K562 (cell line): Measurements from ENCODE around the gene RIOX2. TPM values are rescaled to one million over a fixed set of nuclear protein-coding genes. Genes with fewer than 3 reads are reported as not detected.

Experiments
- ATAC-seq: fragments of 200-7000 bp; cut with Tn5 transposase; 3 replicates; pipeline ENCODE4 v1.9.1; 2020; ENCODE audit warnings: moderate library complexity
- BruUV-seq: library from RNA; stranded (reverse); fragments of 400-500 nt; replicated peaks from 2 replicates; lab custom pipeline; 2021; lab: Mats Ljungman, UMichigan
- CTCF ChIA-PET: fragments of 300-600 bp; formaldehyde crosslinking; extraction: SDS; loops from one replicate; lab custom pipeline; 2021; ENCODE audit warnings: low intra/inter-chr PET ratio; lab: Yijun Ruan, JAX
- POLR2A ChIA-PET: fragments of 300-600, 350-650 bp; sonication (Branson Sonifier 250); formaldehyde crosslinking; extraction: SDS; loops from one replicate; lab custom pipeline; 2021; ENCODE audit warnings: antibody characterized with exemption, inconsistent platforms; lab: Yijun Ruan, JAX
- DNase-seq, 4 experiments: peaks; one replicate each; pipeline versions ENCODE4 v3.0.0 to v3.0.0-alpha.2; 2011 to 2018; ENCODE audit warnings: low spot score in 3 of 4, mixed read lengths in 3 of 4; ENCODE audit errors: extremely low read depth in 1 of 4
- FAIRE-seq: peaks from 2 replicates; lab custom pipeline; 2011; peaks lifted over from hg19 to GRCh38; lab: Jason Lieb, UNC
- H2AFZ ChIP-seq: 2 replicates; pipeline ENCODE4 v1.6.0; 2011; ENCODE audit warnings: low read depth, low read length, control low read depth, inconsistent platforms
- H3K27ac ChIP-seq: fragments of 200-600 bp; 3 replicates; pipeline ENCODE4 v1.8.0; 2011; ENCODE audit warnings: low read depth, mild to moderate bottlenecking, control low read depth, inconsistent platforms, low read length, moderate library complexity, mixed read lengths; ENCODE audit errors: extremely low read depth
- H3K27me3 ChIP-seq, 2 experiments: fragments of 300-600 bp in 1 of 2; 2 replicates in 1 of 2; 3 replicates in 1 of 2; pipeline versions ENCODE4 v1.6.0 to v1.8.0; 2011; ENCODE audit warnings: inconsistent platforms in 2 of 2, low read length in 2 of 2, mild to moderate bottlenecking in 1 of 2, mixed read lengths in 1 of 2, moderate library complexity in 1 of 2; ENCODE audit not compliant: control insufficient read depth in 2 of 2, insufficient read depth in 2 of 2
- H3K36me3 ChIP-seq: fragments of 300-600 bp; 3 replicates; pipeline ENCODE4 v1.8.0; 2011; ENCODE audit warnings: mild to moderate bottlenecking, low read length, inconsistent platforms; ENCODE audit not compliant: control insufficient read depth, insufficient read depth
- H3K4me1 ChIP-seq, 2 experiments: fragments of 200-600 bp in 1 of 2; replicated peaks in 1 of 2; 2 replicates in 1 of 2; 3 replicates in 1 of 2; pipeline versions ENCODE4 v1.5.1 to v1.8.0; 2011; ENCODE audit warnings: inconsistent platforms in 2 of 2, low read length in 2 of 2, mild to moderate bottlenecking in 1 of 2, mixed read lengths in 1 of 2, moderate library complexity in 1 of 2; ENCODE audit not compliant: control insufficient read depth in 2 of 2, insufficient read depth in 2 of 2
- H3K4me2 ChIP-seq: 2 replicates; pipeline ENCODE4 v1.6.1; 2011; ENCODE audit warnings: low read length, control low read depth, inconsistent platforms, mixed read lengths; ENCODE audit not compliant: insufficient read depth
- H3K4me3 ChIP-seq: fragments of 200-600 bp; sonication (generic), shearing (Covaris generic); 2 replicates; pipeline ENCODE4 v1.5.1; 2016; ENCODE audit warnings: control low read depth, inconsistent platforms
- H3K79me2 ChIP-seq: fragments of 200-600 bp; 3 replicates; pipeline ENCODE4 v1.8.0; 2011; ENCODE audit warnings: low read length, inconsistent platforms; ENCODE audit not compliant: control insufficient read depth, insufficient read depth
- H3K9ac ChIP-seq, 2 experiments: 2 replicates each; pipeline versions ENCODE4 v1.6.0 to v1.6.1; 2011; ENCODE audit warnings: low read depth in 2 of 2, low read length in 2 of 2, control low read depth in 1 of 2, inconsistent platforms in 1 of 2, mild to moderate bottlenecking in 1 of 2, mixed read lengths in 1 of 2; ENCODE audit not compliant: insufficient read depth in 1 of 2
- H3K9me1 ChIP-seq: one replicate; pipeline ENCODE4 v1.6.0; 2011; ENCODE audit warnings: inconsistent platforms, mild to moderate bottlenecking, low read length, moderate library complexity; ENCODE audit not compliant: control insufficient read depth, insufficient read depth
- H3K9me3 ChIP-seq: replicated peaks from 2 replicates; pipeline ENCODE4 v1.5.1; 2011; ENCODE audit warnings: low read depth, low read length, inconsistent platforms; ENCODE audit not compliant: control insufficient read depth, insufficient read depth
- H4K20me1 ChIP-seq: replicated peaks from 2 replicates; pipeline ENCODE4 v1.6.1; 2011; ENCODE audit warnings: low read length, inconsistent platforms, mixed read lengths; ENCODE audit not compliant: control insufficient read depth, insufficient read depth
- CTBP1 ChIP-seq: fragments of 450-650 bp; IDR thresholded peaks from 2 replicates; pipeline ENCODE4 v1.6.1; 2016; ENCODE audit warnings: borderline replicate concordance
- NONO ChIP-seq, 2 experiments: fragments of 200-400 bp in 1 of 2; fragments of 450-650 bp in 1 of 2; formaldehyde crosslinking in 1 of 2; IDR thresholded peaks; 2 replicates each; pipeline ENCODE4 v1.6.1; 2017; ENCODE audit warnings: low read depth in 2 of 2, mild to moderate bottlenecking in 2 of 2, moderate library complexity in 2 of 2, low read length in 1 of 2
- SNIP1 ChIP-seq: fragments of 450-650 bp; IDR thresholded peaks from 2 replicates; pipeline ENCODE4 v1.7.1; 2017; ENCODE audit warnings: low read depth, mild to moderate bottlenecking
- ZKSCAN1 ChIP-seq: fragments of 150-350 bp; IDR thresholded peaks from 2 replicates; pipeline ENCODE4 v1.6.1; 2016; ENCODE audit warnings: low read depth, low read length
- ZNF398 ChIP-seq: fragments of 250-450 bp; sonication (Bioruptor Pico); IDR thresholded peaks from 2 replicates; pipeline ENCODE4 v1.8.0; 2021; ENCODE audit warnings: moderate library complexity, mild to moderate bottlenecking, inconsistent platforms
- ZNF407 ChIP-seq: fragments of 450-650 bp; IDR thresholded peaks from 2 replicates; pipeline ENCODE4 v1.6.1; 2016; ENCODE audit warnings: low read depth
- ZNF444 ChIP-seq: fragments of 250-450 bp; sonication (Bioruptor Pico); IDR thresholded peaks from 2 replicates; pipeline ENCODE4 v1.4.0; 2020; ENCODE audit warnings: mild to moderate bottlenecking, moderate library complexity
- in situ Hi-C: fragments of 300-500 bp; cut with MboI; formaldehyde crosslinking; loops from 4 replicates; pipeline ENCODE4 v1.15.0; 2018; ENCODE audit warnings: inconsistent platforms, mixed read lengths
- intact Hi-C: fragments of 100-400 bp; cut with micrococcal nuclease; formaldehyde crosslinking; loops from 2 replicates; pipeline ENCODE4 v1.14.2; 2022
- polyA plus RNA-seq, 8 experiments: library from polyadenylated mRNA; depleted of rRNA in 4 of 8; stranded (reverse) in 5 of 8; unstranded in 3 of 8; fragments of >200 nt; fragmentation: Nextera tagmentation in 2 of 8; fragmentation: Illumina TruSeq in 1 of 8; extraction: Ambion mirVana in 2 of 8; extraction: Trizol in 1 of 8; gene quantifications; 2 replicates each; pipeline versions ENCODE4 v1.2.1 to v1.2.3, GENCODE V29; 2011 to 2014; ENCODE audit warnings: inconsistent platforms in 1 of 8, missing spikeins in 1 of 8
- total RNA-seq, 7 experiments: library from RNA; depleted of rRNA in 6 of 7; stranded (reverse); fragments of >200 nt in 6 of 7; fragmentation: Illumina TruSeq in 2 of 7; extraction: Trizol in 2 of 7; gene quantifications; 2 replicates each; pipeline versions ENCODE4 v1.2.1 to v1.2.3, GENCODE V29; 2011 to 2021; ENCODE audit warnings: low replicate concordance in 1 of 7

The RIOX2 gene
- total and polyA plus RNA-seq, 9 of the 15 experiments (the other 6 are each of a cell fraction or from before 2014, with no cell fraction given) = 22.2 to 56.0 (median 32.6) TPM

GRCh38 chr3:97930018-97930417 is 42.2 kb downstream of the RIOX2 start:
- POLR2A ChIA-PET = no interaction called here
- ATAC-seq = no peak

More at GRCh38 chr3:97930018-97930417, 42.2 kb downstream of the RIOX2 start:
- no peak for FAIRE-seq
- H3K9me1 ChIP-seq = no peaks in the 10 kb centered on the region
- intact Hi-C loops (no loop called here), in situ Hi-C loops (no loop called here)
- no peak overlapping the region for H3K27ac ChIP-seq
- H3K4me2 ChIP-seq = no peak overlapping the region
- no peaks in the 10 kb centered on the region for H3K9me3 ChIP-seq
- no peak overlapping the region for H3K9ac ChIP-seq
- H3K4me3 ChIP-seq = no peak overlapping the region
- CTCF ChIA-PET = no interaction called here
- DNase-seq = no peak
- no peak overlapping the region for H2AFZ ChIP-seq
- H4K20me1 ChIP-seq = no peaks in the 10 kb centered on the region
- H3K4me1 ChIP-seq = peaks cover 0 to 18% of the 10 kb centered on the region in 2 experiments; a peak in 2 of 5 replicates
- H3K27me3 ChIP-seq = no peaks in the 10 kb centered on the region
- no peaks in the 10 kb centered on the region for H3K79me2 ChIP-seq
- no TSS peak for BruUV-seq
- TF ChIP-seq NONO (IDR thresholded peaks at IDR 0.05; ENCODE audit: low read depth in 2 of 2, low read length in 1 of 2) (no peak), ZNF398 (CRISPR knock-in tag) (no peak), ZKSCAN1 (no peak), ZNF407 (no peak), ZNF444 (CRISPR knock-in tag) (no peak), SNIP1 (no peak), CTBP1 (no peak)
- no peaks in the 10 kb centered on the region for H3K36me3 ChIP-seq
